BLaER1 (cell line): ENCODE results near the gene MEIOC.
A peak's percentile ranks its signal among the peaks of the same experiment; 100 is the strongest.
"Not testable (repeated sequence)": the region's sequence is repeated elsewhere in the genome, so short reads cannot be mapped to it uniquely, and the experiment has no call there.

Source experiments
- H3K27ac ChIP-seq: shearing (Covaris generic); formaldehyde crosslinking; 2 replicates; pipeline ENCODE4 v1.8.1; 2022
- H3K27me3 ChIP-seq: shearing (Covaris generic); formaldehyde crosslinking; 2 replicates; pipeline ENCODE4 v1.8.1; 2022
- H3K36me3 ChIP-seq: shearing (Covaris generic); formaldehyde crosslinking; 2 replicates; pipeline ENCODE4 v1.8.1; 2022
- H3K4me1 ChIP-seq: shearing (Covaris generic); formaldehyde crosslinking; 2 replicates; pipeline ENCODE4 v1.8.1; 2022
- H3K4me2 ChIP-seq: shearing (Covaris generic); formaldehyde crosslinking; 2 replicates; pipeline ENCODE4 v1.8.1; 2022
- H3K4me3 ChIP-seq: shearing (Covaris generic); formaldehyde crosslinking; 2 replicates; pipeline ENCODE4 v1.8.1; 2022
- H3K9ac ChIP-seq: shearing (Covaris generic); formaldehyde crosslinking; 2 replicates; pipeline ENCODE4 v1.8.1; 2022
- H3K9me3 ChIP-seq: shearing (Covaris generic); formaldehyde crosslinking; 2 replicates; pipeline ENCODE4 v1.8.1; 2022
- H4K20me1 ChIP-seq: shearing (Covaris generic); formaldehyde crosslinking; 2 replicates; pipeline ENCODE4 v1.8.1; 2022
- Cebpa-rat ChIP-seq: shearing (Covaris generic); IDR thresholded peaks from 2 replicates; pipeline ENCODE4 v1.8.1; 2022

Gene MEIOC

DNA sequence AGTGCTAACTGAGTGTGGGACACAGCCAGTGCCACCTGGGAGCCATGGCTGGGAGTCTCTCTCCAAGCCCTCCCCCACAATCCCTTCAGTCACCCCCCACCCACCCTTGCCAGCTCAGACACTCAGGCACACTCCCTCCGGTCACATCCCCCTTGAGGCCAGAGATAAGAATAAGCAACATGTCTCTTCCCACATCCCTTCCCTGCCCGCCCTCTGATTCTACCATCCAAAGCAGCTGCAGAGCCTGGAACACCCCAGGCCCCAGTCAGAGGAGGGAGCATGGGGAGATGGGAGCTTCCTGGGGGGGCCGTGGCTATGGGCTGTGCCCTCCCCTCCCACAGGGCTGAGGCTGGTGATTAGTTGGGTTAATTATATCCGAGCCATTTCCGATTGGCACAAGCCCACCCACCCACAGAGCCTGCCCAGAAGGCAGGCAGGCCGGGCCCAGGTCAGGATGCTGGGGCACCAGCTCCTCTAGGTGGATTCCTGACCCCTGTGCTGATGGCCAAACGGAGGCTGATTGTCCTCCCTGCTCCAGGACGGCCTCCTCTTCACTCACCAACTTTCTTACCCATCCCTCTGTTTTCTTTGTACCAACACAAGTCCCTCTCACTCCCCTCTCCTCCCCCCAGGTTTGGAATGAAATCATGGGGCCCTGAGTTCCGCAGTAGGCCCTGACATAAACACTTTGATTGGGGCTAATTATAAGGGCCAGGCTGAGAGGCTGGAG, 28.6 kb upstream of the MEIOC start:
- H3K36me3 ChIP-seq = no peaks in the 10 kb centered on the region
- TF ChIP-seq Cebpa-rat = no peak
- peaks cover 53% of the 10 kb centered on the region for H3K4me1 ChIP-seq
- H3K9ac ChIP-seq = peak overlapping the region; percentile 90
- peak overlapping the region; percentile 96 for H3K4me2 ChIP-seq
- H4K20me1 ChIP-seq = no peaks in the 10 kb centered on the region
- H3K4me3 ChIP-seq = peak overlapping the region; percentile 57
- H3K27me3 ChIP-seq = no peaks in the 10 kb centered on the region
- no peaks in the 10 kb centered on the region for H3K9me3 ChIP-seq
- H3K27ac ChIP-seq = peak overlapping the region; percentile 99

GRCh38 chr17:44628243-44629188, 27.8 kb upstream of the MEIOC start:
- H3K36me3 ChIP-seq = no peaks in the 10 kb centered on the region
- peak overlapping the region; percentile 96 for H3K4me2 ChIP-seq
- peaks cover 46% of the 10 kb centered on the region for H3K4me1 ChIP-seq
- no peaks in the 10 kb centered on the region for H3K27me3 ChIP-seq
- H3K4me3 ChIP-seq = peak overlapping the region; percentile 57
- H3K9me3 ChIP-seq = no peaks in the 10 kb centered on the region
- peak overlapping the region; percentile 90 for H3K9ac ChIP-seq
- no peaks in the 10 kb centered on the region for H4K20me1 ChIP-seq
- TF ChIP-seq Cebpa-rat = no peak
- H3K27ac ChIP-seq = peak overlapping the region; percentile 99

DNA sequence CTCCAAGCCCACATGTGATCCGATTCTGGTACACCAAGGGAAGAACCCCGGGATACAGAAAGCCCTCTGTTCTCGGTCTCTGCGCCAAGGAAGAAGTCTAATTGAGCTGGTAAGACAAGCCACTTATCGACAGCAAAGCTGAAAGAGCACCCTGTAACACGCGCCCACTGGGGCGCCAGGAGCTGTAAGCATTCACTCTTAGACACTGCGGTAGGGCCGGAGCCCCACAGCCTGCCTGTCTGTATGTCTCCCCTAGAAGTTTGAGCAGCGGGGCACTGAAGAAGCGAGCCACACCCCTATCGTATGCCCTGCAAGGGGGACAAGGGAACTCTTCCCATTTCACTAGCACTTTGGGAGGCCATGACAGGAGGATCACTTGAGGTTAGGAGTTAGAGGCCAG, 27.0 kb upstream of the MEIOC start:
- H3K27ac ChIP-seq = peak overlapping the region; percentile 99
- no peaks in the 10 kb centered on the region for H3K27me3 ChIP-seq
- H3K36me3 ChIP-seq = no peaks in the 10 kb centered on the region
- H4K20me1 ChIP-seq = no peaks in the 10 kb centered on the region
- no peak overlapping the region for H3K4me3 ChIP-seq
- H3K9ac ChIP-seq = peak overlapping the region; percentile 90; the same call in 1 of the 2 replicates
- H3K4me1 ChIP-seq = peaks cover 41% of the 10 kb centered on the region
- H3K4me2 ChIP-seq = peak overlapping the region; percentile 96
- no peak for TF ChIP-seq Cebpa-rat
- no peaks in the 10 kb centered on the region for H3K9me3 ChIP-seq

DNA sequence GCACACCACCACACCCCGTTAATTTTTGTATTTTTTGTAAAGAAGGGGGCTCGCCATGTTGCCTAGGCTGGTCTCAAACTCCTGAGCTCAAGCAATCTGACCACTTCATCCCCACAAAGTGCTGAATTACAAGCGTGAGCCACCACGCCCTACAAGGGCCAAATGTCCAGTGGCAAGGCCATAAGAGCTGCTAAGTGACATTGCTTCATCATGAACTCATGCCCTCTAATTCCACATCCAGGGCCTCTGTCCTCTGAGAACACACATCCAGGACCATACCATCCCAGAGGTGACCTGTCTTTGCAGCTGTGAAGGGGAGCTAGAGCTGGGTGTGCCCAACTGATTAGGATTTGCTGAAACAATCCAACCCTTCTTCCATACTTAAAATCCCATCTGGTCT, 25.6 kb upstream of the MEIOC start:
- Histone ChIP-seq H3K4me2 (no peak overlapping the region), H3K9ac (no peak overlapping the region), H3K27me3 (no peaks in the 10 kb centered on the region), H4K20me1 (no peaks in the 10 kb centered on the region), H3K4me1 (peaks cover 41% of the 10 kb centered on the region), H3K36me3 (no peaks in the 10 kb centered on the region), H3K27ac (no peak overlapping the region), H3K4me3 (no peak overlapping the region), H3K9me3 (no peaks in the 10 kb centered on the region)
- TF ChIP-seq Cebpa-rat = no peak

DNA sequence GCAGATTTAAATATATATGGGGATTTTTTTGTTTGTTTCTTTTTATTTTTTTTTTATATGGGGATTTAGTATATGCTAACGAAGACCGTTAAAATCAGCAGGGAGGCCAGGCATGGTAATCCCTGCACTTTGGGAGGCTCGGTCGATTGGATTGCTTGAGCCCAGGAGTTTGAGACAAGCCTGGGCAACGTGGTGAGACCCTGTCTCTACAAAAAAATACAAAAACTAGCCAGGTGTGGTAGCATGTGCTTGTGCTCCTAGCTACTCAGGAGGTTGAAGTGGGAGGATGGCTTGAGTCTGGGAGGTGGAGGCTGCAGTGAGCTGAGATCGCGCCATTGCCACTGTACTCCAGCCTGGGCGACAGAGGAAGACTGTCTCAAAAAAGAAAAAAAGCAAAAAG, 22.3 kb upstream of the MEIOC start:
- H3K9me3 ChIP-seq = no peaks in the 10 kb centered on the region

GRCh38 chr17:44634401-44634800, 21.9 kb upstream of the MEIOC start:
- not testable (repeated sequence) for H3K9ac ChIP-seq, H3K4me1 ChIP-seq, H3K27ac ChIP-seq, H3K27me3 ChIP-seq, H3K4me2 ChIP-seq, H3K36me3 ChIP-seq, H4K20me1 ChIP-seq, H3K4me3 ChIP-seq, H3K9me3 ChIP-seq

More for the DNA sequence above, 22.3 kb upstream of the MEIOC start:
- Histone ChIP-seq H3K27me3 (no peaks in the 10 kb centered on the region), H3K9ac (no peak overlapping the region), H3K4me3 (no peak overlapping the region), H3K4me2 (no peak overlapping the region), H3K4me1 (peaks cover 12% of the 10 kb centered on the region), H4K20me1 (no peaks in the 10 kb centered on the region), H3K36me3 (no peaks in the 10 kb centered on the region), H3K27ac (no peak overlapping the region)
- TF ChIP-seq Cebpa-rat = no peak

- no peak overlapping the region for H3K4me2 ChIP-seq
- no peaks in the 10 kb centered on the region for H3K4me1 ChIP-seq
- no peak overlapping the region for H3K9ac ChIP-seq
- no peak overlapping the region for H3K27ac ChIP-seq
- H4K20me1 ChIP-seq = no peaks in the 10 kb centered on the region
- no peaks in the 10 kb centered on the region for H3K36me3 ChIP-seq
- TF ChIP-seq Cebpa-rat = peak; percentile 32; the same call in 1 of the 2 replicates
- H3K27me3 ChIP-seq = no peaks in the 10 kb centered on the region
- no peaks in the 10 kb centered on the region for H3K9me3 ChIP-seq
- no peak overlapping the region for H3K4me3 ChIP-seq
These were observed 19.7 kb upstream of the MEIOC start for GRCh38 chr17:44636562-44636961.

- Histone ChIP-seq H3K36me3 (no peaks in the 10 kb centered on the region), H3K9ac (no peak overlapping the region), H3K4me2 (no peak overlapping the region), H3K9me3 (no peaks in the 10 kb centered on the region), H4K20me1 (no peaks in the 10 kb centered on the region), H3K4me1 (no peaks in the 10 kb centered on the region), H3K4me3 (no peak overlapping the region), H3K27me3 (no peaks in the 10 kb centered on the region), H3K27ac (no peak overlapping the region)
- TF ChIP-seq Cebpa-rat = no peak
These were observed 19.2 kb upstream of the MEIOC start for GRCh38 chr17:44637066-44637465.

DNA sequence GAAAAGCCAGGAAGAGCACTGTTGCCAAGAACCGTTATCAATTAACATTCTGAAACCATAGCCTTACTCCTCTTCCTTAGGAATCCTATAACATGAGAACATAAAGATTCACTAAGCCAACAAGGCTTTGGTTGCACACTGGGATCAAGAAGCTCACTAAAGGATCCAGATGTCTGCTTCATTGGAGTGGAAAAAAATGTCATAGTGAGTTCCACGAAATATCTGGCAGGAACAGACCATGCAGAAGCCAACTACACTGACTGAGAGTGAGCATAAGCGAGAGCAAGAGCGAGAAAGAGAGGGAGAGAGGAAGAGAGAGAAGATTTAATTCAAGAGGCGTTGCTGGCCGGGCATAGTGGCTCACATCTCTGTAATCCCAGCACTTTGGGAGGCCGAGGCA, 13.4 kb upstream of the MEIOC start:
- Histone ChIP-seq H3K36me3 (no peaks in the 10 kb centered on the region), H3K9me3 (no peaks in the 10 kb centered on the region), H3K4me3 (no peak overlapping the region), H3K9ac (no peak overlapping the region), H3K4me1 (no peaks in the 10 kb centered on the region), H4K20me1 (no peaks in the 10 kb centered on the region), H3K4me2 (no peak overlapping the region), H3K27me3 (no peaks in the 10 kb centered on the region), H3K27ac (no peak overlapping the region)
- no peak for TF ChIP-seq Cebpa-rat

DNA sequence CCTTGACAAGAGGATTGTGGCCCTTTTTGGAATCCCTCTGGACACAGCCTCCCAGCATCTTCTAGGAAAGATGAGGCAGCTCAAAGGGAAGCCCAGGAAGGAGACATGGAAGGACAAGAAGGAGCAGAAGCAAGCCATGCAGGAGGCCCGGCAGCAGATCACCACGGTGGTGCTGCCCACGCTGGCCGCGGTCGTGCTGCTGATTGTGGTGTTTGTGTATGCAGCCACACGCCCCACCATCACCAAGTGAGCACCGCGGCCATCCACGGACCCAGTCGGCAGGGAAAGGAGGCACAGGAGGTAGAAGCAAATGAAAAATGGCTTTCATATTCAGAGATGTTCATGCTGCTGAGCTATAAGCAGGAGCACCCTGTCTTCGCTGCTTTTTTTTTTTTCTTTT, 10.9 kb upstream of the MEIOC start:
- H3K36me3 ChIP-seq = no peaks in the 10 kb centered on the region
- H3K4me1 ChIP-seq = no peaks in the 10 kb centered on the region
- H3K4me2 ChIP-seq = no peak overlapping the region
- no peak for TF ChIP-seq Cebpa-rat
- no peak overlapping the region for H3K9ac ChIP-seq
- H3K4me3 ChIP-seq = no peak overlapping the region
- no peaks in the 10 kb centered on the region for H3K27me3 ChIP-seq
- no peak overlapping the region for H3K27ac ChIP-seq
- no peaks in the 10 kb centered on the region for H3K9me3 ChIP-seq
- H4K20me1 ChIP-seq = no peaks in the 10 kb centered on the region
